T-cell (primary cell): ENCODE results near the gene CDC6. TPM values are rescaled to one million over a fixed set of nuclear protein-coding genes. Genes with fewer than 3 reads are reported as not detected.
A peak's percentile ranks its signal among the peaks of the same experiment; 100 is the strongest.

Experiments
- ATAC-seq, 4 experiments: fragments of 200-7000 bp in 3 of 4; fragments of 150-1000 bp in 1 of 4; cut with Tn5 transposase; replicated peaks in 1 of 4; 1 replicate in 3 of 4; 2 replicates in 1 of 4; pipeline ENCODE4 v1.10.0; 2021; ENCODE audit warnings: moderate library complexity in 3 of 4, mild to moderate bottlenecking in 2 of 4, moderate number of reproducible peaks in 1 of 4
- CTCF ChIA-PET, 2 donors: fragments of 300-600 bp; sonication (Branson Sonifier 250); formaldehyde crosslinking; loops; one replicate each; lab custom pipeline; 2022; ENCODE audit warnings: antibody characterized with exemption in 2 of 2; lab: Charles Lee
- POLR2A ChIA-PET, 2 donors: fragments of 300-600 bp; sonication (Branson Sonifier 250); formaldehyde crosslinking; loops; one replicate each; lab custom pipeline; 2022; ENCODE audit warnings: antibody characterized with exemption in 2 of 2; lab: Charles Lee
- DNase-seq, 35 experiments: peaks; one replicate each; pipeline versions ENCODE4 v3.0.0 to v3.0.0-alpha.2; 2013 to 2023
- H3K27ac ChIP-seq: one replicate; pipeline ENCODE4 v1.5.1; 2013; ENCODE audit warnings: low read length
- H3K27me3 ChIP-seq, 2 experiments: replicated peaks in 1 of 2; 1 replicate in 1 of 2; 2 replicates in 1 of 2; pipeline versions ENCODE4 v1.6.1 to v1.7.0; 2013; ENCODE audit warnings: low read length in 1 of 2, mixed read lengths in 1 of 2; ENCODE audit not compliant: control insufficient read depth in 2 of 2, insufficient read depth in 2 of 2; ENCODE audit errors: extremely low read depth in 1 of 2
- H3K36me3 ChIP-seq, 2 donors: 1 replicate in 1 of 2; 2 replicates in 1 of 2; pipeline versions ENCODE4 v1.6.1 to v1.7.0; 2013; ENCODE audit warnings: low read length in 1 of 2; ENCODE audit not compliant: control insufficient read depth in 2 of 2, insufficient read depth in 1 of 2; ENCODE audit errors: extremely low read depth in 1 of 2
- H3K4me1 ChIP-seq, 2 experiments: 1 replicate in 1 of 2; 2 replicates in 1 of 2; pipeline versions ENCODE4 v1.6.1 to v1.7.0; 2013; ENCODE audit warnings: low read length in 2 of 2, mixed read lengths in 1 of 2; ENCODE audit not compliant: insufficient read depth in 2 of 2, control insufficient read depth in 1 of 2; ENCODE audit errors: extremely low read depth in 1 of 2
- H3K4me3 ChIP-seq, 2 donors: 1 replicate in 1 of 2; 2 replicates in 1 of 2; pipeline versions ENCODE4 v1.5.1 to v1.7.0; 2013; ENCODE audit warnings: mild to moderate bottlenecking in 2 of 2, low read length in 1 of 2, moderate library complexity in 1 of 2; ENCODE audit not compliant: control insufficient read depth in 1 of 2; ENCODE audit errors: extremely low read depth in 1 of 2
- H3K9me3 ChIP-seq: 2 replicates; pipeline ENCODE4 v1.7.0; 2013
- H3K27ac Mint-ChIP-seq, 2 donors: one replicate each; pipeline ENCODE4 v1.8.0; 2020 to 2021; ENCODE audit warnings: mild to moderate bottlenecking in 2 of 2, mixed read lengths in 2 of 2
- H3K27me3 Mint-ChIP-seq, 2 donors: one replicate each; pipeline ENCODE4 v1.8.0; 2021 to 2022; ENCODE audit warnings: mixed read lengths in 2 of 2
- H3K36me3 Mint-ChIP-seq: one replicate; pipeline ENCODE4 v1.8.0; 2021; ENCODE audit warnings: mixed read lengths
- H3K4me1 Mint-ChIP-seq, 3 donors: one replicate each; pipeline ENCODE4 v1.8.0; 2020 to 2022; ENCODE audit warnings: mixed read lengths in 3 of 3, mild to moderate bottlenecking in 1 of 3
- H3K4me3 Mint-ChIP-seq, 3 donors: one replicate each; pipeline ENCODE4 v1.8.0; 2020 to 2022; ENCODE audit warnings: mild to moderate bottlenecking in 3 of 3, mixed read lengths in 3 of 3, moderate library complexity in 3 of 3
- H3K9me3 Mint-ChIP-seq, 3 donors: one replicate each; pipeline ENCODE4 v1.8.0; 2020 to 2022; ENCODE audit warnings: mixed read lengths in 3 of 3
- WGBS: methylation state at CpG from one replicate; pipeline ENCODE4 v1.1.5; 2013; ENCODE audit warnings: missing lambda C conversion rate; ENCODE audit not compliant: insufficient coverage; 5-methylcytosine and 5-hydroxymethylcytosine counted together
- total RNA-seq, 35 experiments: library from RNA in 6 of 35; stranded (reverse) in 6 of 35; fragments of 120-200 nt in 1 of 35; gene quantifications; one replicate each; pipeline versions ENCODE4 v1.2.1 to v1.2.4 and lab custom pipeline; 2013 to 2026

The CDC6 gene
- total RNA-seq, 5 donors from 2014 or later (not counting 1 experiment from before 2014, with no cell fraction given): 1.3 to 3.2 (median 2.1) TPM

DNA sequence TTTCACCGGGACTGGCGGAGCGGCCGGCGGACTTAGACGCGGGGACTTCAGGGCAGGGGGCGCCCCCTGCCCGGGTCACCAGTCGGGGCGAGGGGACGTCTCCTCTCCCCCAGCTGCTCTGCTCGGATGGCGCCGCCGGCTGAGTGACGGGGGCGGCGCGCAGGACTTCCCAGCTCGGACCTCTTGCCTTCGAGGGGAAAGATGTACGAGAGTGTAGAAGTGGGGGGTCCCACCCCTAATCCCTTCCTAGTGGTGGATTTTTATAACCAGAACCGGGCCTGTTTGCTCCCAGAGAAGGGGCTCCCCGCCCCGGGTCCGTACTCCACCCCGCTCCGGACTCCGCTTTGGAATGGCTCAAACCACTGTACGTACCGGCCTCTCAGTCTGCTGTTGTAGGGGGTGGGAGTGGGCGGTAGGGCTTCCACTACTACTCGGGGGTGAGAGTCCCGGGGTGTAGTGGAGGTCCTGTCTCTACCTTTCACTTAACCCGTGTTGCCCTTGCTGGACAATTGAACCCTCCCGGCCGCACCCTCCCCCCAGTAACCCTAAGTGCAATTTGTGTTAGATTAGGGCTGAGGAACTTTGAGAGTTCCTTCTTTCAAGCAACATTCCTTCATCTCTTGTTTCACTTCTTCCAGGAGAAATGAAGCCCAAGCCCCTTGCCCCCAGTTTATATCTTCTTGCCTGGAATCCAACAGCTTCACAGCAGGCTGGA lies 55.0 kb downstream of the CDC6 start:
- H3K9me3 Mint-ChIP-seq: no peaks in the 10 kb centered on the region
- H3K27ac ChIP-seq: no peak overlapping the region
- peaks cover 13% of the 10 kb centered on the region for H3K36me3 Mint-ChIP-seq
- ATAC-seq (no peak), DNase-seq (no peak)
- ChIA-PET CTCF (interaction anchor here in 1 of 2 donors (1.9 kb wide), 1 partner anchor 36 kb away, joined by 6 read pairs; no protein-coding TSS in a partner anchor), POLR2A (interaction anchor here in 1 of 2 donors (0.6 to 2.0 kb wide), 3 partner anchors 17 to 25 kb away, joined by 8 to 20 read pairs (median 10); no protein-coding TSS in a partner anchor)
- H3K9me3 ChIP-seq: no peaks in the 10 kb centered on the region
- H3K4me3 ChIP-seq: peak overlapping the region; percentile 19 to 67
- peak overlapping the region; percentile 55 to 73 for H3K27ac Mint-ChIP-seq
- H3K4me1 Mint-ChIP-seq: peaks cover 78 to 84% (median 83%) of the 10 kb centered on the region in 3 donors
- H3K36me3 ChIP-seq: peaks cover 5% of the 10 kb centered on the region in 2 donors
- 70% methylated on average over 20 of the region's 38 CpGs for WGBS
- peaks cover 66 to 94% of the 10 kb centered on the region in 2 experiments for H3K4me1 ChIP-seq
- no peaks in the 10 kb centered on the region for H3K27me3 ChIP-seq
- no peaks in the 10 kb centered on the region for H3K27me3 Mint-ChIP-seq
- H3K4me3 Mint-ChIP-seq: peak overlapping the region; percentile 65 to 74 (median 73)

DNA sequence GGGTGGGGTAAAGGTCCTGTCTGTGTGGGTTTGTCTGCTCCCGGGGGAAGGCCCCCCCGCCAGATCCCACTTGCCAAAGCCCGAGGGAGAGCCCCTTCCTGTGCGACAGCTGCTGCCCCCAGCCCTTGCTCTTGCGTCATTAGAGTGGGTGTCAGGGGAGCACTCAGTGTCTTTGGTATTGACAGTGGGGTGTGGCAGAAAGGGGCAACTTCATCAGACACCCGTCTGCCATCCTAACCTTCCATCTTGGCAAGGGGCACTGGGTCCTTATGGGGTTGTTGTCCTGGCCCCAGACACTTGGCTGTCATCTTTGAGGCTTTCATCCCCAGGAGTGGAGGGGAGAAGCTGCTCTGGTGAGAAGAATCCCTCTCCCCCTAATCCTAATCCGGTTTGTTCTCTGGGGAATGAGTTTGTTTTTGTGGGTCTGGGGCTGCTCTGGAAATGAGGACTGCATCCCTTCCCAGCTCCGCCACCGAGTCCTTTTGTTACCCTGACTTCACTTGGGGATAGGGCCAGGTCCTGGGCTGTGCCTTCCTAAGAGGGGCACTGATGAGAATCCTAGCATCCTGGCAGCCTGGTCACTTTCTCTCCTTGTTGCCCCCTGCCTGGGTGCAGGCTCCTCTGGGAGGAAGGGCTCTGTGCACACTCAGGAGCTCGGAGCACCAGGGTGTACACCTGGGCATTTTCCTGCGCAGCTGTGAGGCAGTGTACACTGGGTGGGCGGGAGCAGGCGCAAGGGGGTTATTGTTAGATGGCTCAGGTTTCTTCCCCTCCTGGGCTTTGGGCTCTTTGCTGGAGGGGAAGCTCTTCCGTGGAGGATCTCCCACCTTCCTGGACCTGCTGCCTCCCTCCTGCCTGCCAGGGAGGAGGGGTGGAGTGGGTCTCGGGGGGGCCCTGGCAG lies 55.8 kb downstream of the CDC6 start:
- Mint-ChIP-seq H3K27me3 (no peaks in the 10 kb centered on the region), H3K27ac (peak overlapping the region; percentile 55 to 86), H3K36me3 (peaks cover 13% of the 10 kb centered on the region), H3K9me3 (no peaks in the 10 kb centered on the region), H3K4me3 (peak overlapping the region; percentile 65 to 74 (median 73)), H3K4me1 (peaks cover 77 to 82% (median 82%) of the 10 kb centered on the region in 3 donors)
- peak overlapping the region in 1 of 2 donors; percentile 10 for H3K4me3 ChIP-seq
- no peaks in the 10 kb centered on the region for H3K9me3 ChIP-seq
- H3K4me1 ChIP-seq: peaks cover 58 to 94% of the 10 kb centered on the region in 2 experiments
- H3K36me3 ChIP-seq: peaks cover 5 to 9% of the 10 kb centered on the region in 2 donors
- no peak for ATAC-seq
- CTCF ChIA-PET: interaction anchor here in 1 of 2 donors (1.9 kb wide), 1 partner anchor 36 kb away, joined by 6 read pairs; no protein-coding TSS in a partner anchor
- H3K27ac ChIP-seq: peak overlapping the region; percentile 38
- POLR2A ChIA-PET: interaction anchor here (0.6 to 1.1 kb wide), 5 partner anchors 14 to 267 kb away, joined by 3 to 8 read pairs (median 3); no protein-coding TSS in a partner anchor
- 96% methylated on average over 5 of the region's 15 CpGs for WGBS
- peak in 1 of 35 experiments; percentile 42 for DNase-seq
- no peaks in the 10 kb centered on the region for H3K27me3 ChIP-seq

GRCh38 chr17:40344421-40345160 lies 56.9 kb downstream of the CDC6 start:
- no peaks in the 10 kb centered on the region for H3K27me3 Mint-ChIP-seq
- POLR2A ChIA-PET: interaction anchor here (0.6 to 1.3 kb wide), 4 partner anchors 16 to 76 kb away, joined by 3 to 5 read pairs (median 4); no protein-coding TSS in a partner anchor
- peak overlapping the region; percentile 44 to 51 for H3K4me3 ChIP-seq
- H3K36me3 ChIP-seq: peaks cover 13 to 20% of the 10 kb centered on the region in 2 donors
- H3K36me3 Mint-ChIP-seq: peaks cover 16% of the 10 kb centered on the region
- ATAC-seq: peak in 3 of 4 experiments; percentile 9 to 20 (median 13)
- peak overlapping the region; percentile 81 for H3K27ac ChIP-seq
- peak overlapping the region; percentile 86 to 90 for H3K27ac Mint-ChIP-seq
- peak overlapping the region; percentile 56 to 74 (median 70) for H3K4me3 Mint-ChIP-seq
- no peaks in the 10 kb centered on the region for H3K9me3 Mint-ChIP-seq
- DNase-seq: peak in 4 of 35 experiments; percentile 29 to 58 (median 39)
- CTCF ChIA-PET: interaction anchor here in 1 of 2 donors (1.9 kb wide), 1 partner anchor 38 kb away, joined by 6 read pairs; no protein-coding TSS in a partner anchor
- 61% methylated on average over 3 of the region's 7 CpGs for WGBS
- H3K27me3 ChIP-seq: no peaks in the 10 kb centered on the region
- peaks cover 50 to 94% of the 10 kb centered on the region in 2 experiments for H3K4me1 ChIP-seq
- H3K9me3 ChIP-seq: no peaks in the 10 kb centered on the region
- peaks cover 75 to 82% (median 81%) of the 10 kb centered on the region in 3 donors for H3K4me1 Mint-ChIP-seq

DNA sequence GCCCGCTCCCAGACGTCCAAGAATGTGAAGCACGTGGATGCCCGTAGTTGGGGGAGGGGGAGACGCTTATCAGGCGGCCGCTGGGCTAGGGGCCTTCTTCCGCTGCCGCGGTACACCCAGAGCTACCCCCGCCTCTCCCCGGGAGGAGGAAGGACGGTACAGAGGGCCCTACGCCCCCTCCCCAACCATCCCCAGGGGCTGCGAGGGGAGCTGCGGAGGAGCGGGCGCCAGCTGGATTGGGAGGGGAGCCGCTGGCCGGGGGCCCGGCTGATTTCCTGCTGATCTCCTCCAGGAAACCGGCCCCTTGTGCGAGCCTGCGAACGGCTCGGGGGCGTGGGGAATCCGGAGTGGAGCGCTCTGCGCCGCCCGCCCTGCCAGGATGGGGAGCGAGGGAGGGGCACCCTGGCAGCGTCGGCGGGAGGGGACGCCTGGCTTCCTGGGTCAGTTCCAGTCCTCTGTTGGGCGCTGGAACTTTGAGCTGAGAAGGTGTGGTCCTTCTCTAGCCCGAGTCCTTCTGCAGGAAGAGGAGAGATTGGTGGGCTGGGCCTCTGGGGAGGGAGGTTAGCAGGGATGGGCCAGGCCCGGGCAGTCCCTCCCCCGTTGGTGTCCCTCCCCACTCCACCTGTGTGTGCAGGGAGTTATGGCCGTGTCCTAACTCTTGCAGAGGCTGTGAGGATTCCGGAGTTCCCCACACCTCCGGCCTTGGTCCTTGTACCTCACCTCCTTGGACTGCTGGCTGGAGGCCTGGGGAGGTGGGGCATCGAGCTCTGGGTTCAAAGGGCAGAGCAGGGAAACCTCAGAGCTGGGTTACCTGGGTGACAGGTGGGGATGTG lies 57.7 kb downstream of the CDC6 start:
- Histone ChIP-seq H3K4me3 (peak overlapping the region; percentile 44 to 51), H3K4me1 (peaks cover 49 to 95% of the 10 kb centered on the region in 2 experiments), H3K27me3 (no peaks in the 10 kb centered on the region), H3K27ac (peak overlapping the region; percentile 81), H3K36me3 (peaks cover 21 to 23% of the 10 kb centered on the region in 2 donors), H3K9me3 (no peaks in the 10 kb centered on the region)
- H3K9me3 Mint-ChIP-seq: no peaks in the 10 kb centered on the region
- DNase-seq: peak in 5 of 35 experiments; percentile 41 to 55 (median 44)
- 12% methylated on average over 25 of the region's 45 CpGs for WGBS
- H3K27me3 Mint-ChIP-seq: no peaks in the 10 kb centered on the region
- H3K4me3 Mint-ChIP-seq: peak overlapping the region; percentile 56 to 74 (median 70)
- H3K36me3 Mint-ChIP-seq: peaks cover 19% of the 10 kb centered on the region
- CTCF ChIA-PET: interaction anchor here (0.6 to 1.0 kb wide), 4 partner anchors 13 to 235 kb away, joined by 3 to 11 read pairs (median 4); no protein-coding TSS in a partner anchor
- peak overlapping the region; percentile 86 to 90 for H3K27ac Mint-ChIP-seq
- ATAC-seq: peak; percentile 11 to 31 (median 26)
- POLR2A ChIA-PET: interaction anchor here (0.5 to 1.3 kb wide), 6 partner anchors 17 to 1018 kb away, joined by 3 to 6 read pairs (median 4); partner anchors contain the start of gene TOP2A (in 1 of the 2)
- H3K4me1 Mint-ChIP-seq: peaks cover 73 to 83% (median 80%) of the 10 kb centered on the region in 3 donors
